HT1080 (cell line): ENCODE measurements around the gene TPK1. TPM values are rescaled to one million over a fixed set of nuclear protein-coding genes. Genes with fewer than 3 reads are reported as not detected.

Experiments
- DNase-seq: peaks from one replicate; pipeline ENCODE4 v3.0.0-alpha.2; 2015; ENCODE audit warnings: low read depth
- polyA plus RNA-seq, 2 experiments: library from polyadenylated mRNA; depleted of rRNA; stranded (reverse); fragments of >200 nt; gene quantifications; 2 replicates each; pipeline ENCODE4 v1.2.3, GENCODE V29; 2015
- total RNA-seq: library from RNA; depleted of rRNA; stranded (reverse); fragments of >200 nt; shearing (Covaris generic); gene quantifications from 2 replicates; pipeline ENCODE4 v1.2.3, GENCODE V29; 2014; rRNA removed

The TPK1 gene
- total RNA-seq, result 5.9 and 9.0 TPM in 2 replicates
- polyA plus RNA-seq (2015; cell fraction: cytosol; rRNA removed), result 5.3 and 5.8 TPM in 2 replicates
- polyA plus RNA-seq (2015; cell fraction: nucleus; rRNA removed), result 4.3 and 4.9 TPM in 2 replicates

DNA sequence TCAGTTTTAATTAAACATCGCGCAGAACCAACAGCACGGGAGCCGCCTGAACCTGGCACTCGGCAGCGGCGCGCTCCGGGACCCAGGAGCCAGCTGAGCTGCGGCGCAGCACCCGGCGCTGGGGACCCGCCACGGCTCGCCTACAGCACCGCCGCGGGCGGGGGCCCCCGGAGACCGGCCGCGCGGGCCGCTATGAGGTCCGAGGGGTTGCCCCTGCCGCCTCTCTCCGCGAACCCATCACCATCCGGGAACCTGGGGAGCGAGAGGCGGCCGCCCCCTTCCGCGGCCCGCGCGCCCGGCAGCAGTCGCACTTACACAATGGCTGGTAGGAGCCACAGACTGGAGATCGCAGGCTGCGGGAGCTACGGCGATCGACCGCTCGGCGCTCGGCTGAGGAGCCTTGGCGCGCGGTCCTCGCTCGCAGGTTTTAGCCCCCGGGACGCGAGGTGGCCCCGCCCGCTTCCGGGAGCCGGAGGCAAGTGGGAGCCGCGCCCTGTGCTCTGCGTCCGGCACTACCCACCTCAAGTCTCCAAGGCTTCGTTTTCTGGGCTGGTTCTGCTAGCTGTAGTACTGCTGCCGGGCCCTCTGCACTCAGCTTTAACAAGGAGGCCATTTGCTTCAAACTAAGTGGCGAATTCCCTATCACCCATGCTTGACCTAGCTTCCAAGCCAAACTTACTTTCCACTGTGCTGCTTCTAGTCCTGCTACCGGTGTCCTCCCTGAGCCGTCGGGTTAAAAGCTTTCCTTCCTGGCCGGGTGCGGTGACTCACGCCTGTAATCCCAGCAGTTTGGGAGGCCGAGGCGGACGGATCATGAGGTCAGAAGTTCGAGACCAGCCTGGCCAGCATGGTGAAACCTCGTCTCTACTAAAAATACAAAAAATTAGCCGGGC is at the start of gene TPK1:
Gene TPK1, minus strand, starts transcription at position 402 of the 893 bp plus-strand sequence. CDS start 451 bp downstream, outside the sequence.
- DNase-seq, result peak; percentile 97

- DNase-seq, result no peak
Measured at GRCh38 chr7:144885478-144885877, 49.6 kb upstream of the TPK1 start.

GRCh38 chr7:144884896-144885295 is 49.0 kb upstream of the TPK1 start:
- DNase-seq, result no peak

DNA sequence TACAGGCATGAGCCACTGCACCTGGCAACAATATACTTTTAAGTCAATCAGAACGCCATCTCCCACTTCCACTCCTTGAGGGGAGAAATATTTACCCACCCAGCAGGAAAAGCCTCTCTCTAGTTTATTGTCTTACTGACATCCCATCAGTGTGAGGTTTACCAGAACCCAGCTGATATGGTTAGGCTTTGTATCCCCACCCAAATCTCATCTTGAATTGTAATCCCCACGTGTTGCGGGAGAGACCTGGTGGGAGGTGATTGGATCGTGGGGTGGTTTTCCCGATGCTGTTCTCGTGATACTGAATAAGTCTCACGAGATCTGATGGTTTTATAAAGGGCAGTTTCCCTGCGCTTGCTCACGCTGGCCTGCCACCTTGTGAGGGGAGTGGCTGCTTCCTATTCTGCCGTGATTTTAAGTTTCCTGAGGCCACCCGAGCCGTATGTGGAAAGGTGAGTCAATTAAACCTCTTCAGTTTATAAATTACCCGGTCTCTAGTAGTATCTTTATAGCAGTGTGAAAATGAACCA is 37.5 kb upstream of the TPK1 start:
- DNase-seq, result no peak

GRCh38 chr7:144869082-144869481 is 33.2 kb upstream of the TPK1 start:
- no peak for DNase-seq

DNA sequence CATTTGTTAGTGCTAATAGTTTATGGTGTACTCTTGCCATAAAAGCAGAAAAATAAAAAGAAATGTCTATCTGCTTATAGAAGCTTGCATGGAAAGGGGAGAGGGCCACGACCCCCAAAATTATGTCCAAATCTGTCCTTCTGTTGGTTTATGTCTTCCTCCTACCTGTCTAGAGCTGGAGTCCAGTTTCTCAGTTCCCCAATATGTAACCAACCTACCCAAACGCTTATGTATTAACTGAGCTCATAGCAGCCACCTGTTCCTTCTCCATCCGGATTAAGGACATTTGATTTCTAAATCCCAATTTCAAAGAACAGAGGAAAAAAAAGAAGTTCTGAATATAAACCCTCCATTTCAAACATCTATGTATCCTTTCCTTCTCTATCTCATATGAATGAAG is 30.3 kb upstream of the TPK1 start:
- no peak for DNase-seq

GRCh38 chr7:144863320-144863647 is 27.4 kb upstream of the TPK1 start:
- no peak for DNase-seq

GRCh38 chr7:144862612-144863319 is 26.9 kb upstream of the TPK1 start:
- DNase-seq, result no peak

DNA sequence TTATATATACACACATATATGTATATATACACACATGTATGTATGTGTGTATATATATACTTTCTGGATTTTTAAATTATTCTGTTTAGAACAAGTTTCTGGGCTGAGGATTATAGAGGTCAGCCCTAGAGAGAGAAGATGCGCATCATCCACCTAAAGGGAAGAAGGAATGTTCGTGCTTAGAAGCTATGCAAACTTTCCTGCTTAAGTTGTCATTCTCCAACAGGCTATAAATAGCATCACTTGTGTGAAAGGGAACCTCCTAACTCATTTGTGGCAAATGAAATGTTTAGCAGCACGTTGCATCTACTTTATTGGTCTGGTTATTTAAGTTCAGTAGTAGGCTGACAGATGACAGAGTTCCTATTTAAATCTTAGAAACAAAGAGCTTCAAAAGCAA is 23.9 kb upstream of the TPK1 start:
- DNase-seq, result no peak

GRCh38 chr7:144857463-144857862 is 21.6 kb upstream of the TPK1 start:
- no peak for DNase-seq

GRCh38 chr7:144854839-144855424 is 19.1 kb upstream of the TPK1 start:
- DNase-seq, result peak; percentile 43

GRCh38 chr7:144853542-144853941 is 17.7 kb upstream of the TPK1 start:
- no peak for DNase-seq

- DNase-seq, result no peak
Measured at GRCh38 chr7:144848078-144848477, 12.2 kb upstream of the TPK1 start.

- DNase-seq, result no peak
Measured at GRCh38 chr7:144842377-144842851, 6.6 kb upstream of the TPK1 start.

DNA sequence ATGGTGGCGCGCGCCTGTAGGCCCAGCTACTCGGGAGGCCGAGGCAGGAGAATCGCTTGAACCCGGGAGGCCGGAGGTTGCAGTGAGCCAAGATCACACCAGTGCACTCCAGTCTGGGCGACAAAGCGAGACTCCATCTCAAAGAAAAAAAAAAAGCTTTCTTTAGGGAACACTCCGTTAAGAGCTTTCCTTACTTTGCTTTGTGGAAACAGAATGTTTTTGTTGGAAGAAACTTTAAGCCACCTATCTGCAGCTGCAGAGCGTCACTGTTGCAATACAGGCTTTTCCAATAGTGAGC is 641 bp upstream of the TPK1 start:
- DNase-seq, result no peak

DNA sequence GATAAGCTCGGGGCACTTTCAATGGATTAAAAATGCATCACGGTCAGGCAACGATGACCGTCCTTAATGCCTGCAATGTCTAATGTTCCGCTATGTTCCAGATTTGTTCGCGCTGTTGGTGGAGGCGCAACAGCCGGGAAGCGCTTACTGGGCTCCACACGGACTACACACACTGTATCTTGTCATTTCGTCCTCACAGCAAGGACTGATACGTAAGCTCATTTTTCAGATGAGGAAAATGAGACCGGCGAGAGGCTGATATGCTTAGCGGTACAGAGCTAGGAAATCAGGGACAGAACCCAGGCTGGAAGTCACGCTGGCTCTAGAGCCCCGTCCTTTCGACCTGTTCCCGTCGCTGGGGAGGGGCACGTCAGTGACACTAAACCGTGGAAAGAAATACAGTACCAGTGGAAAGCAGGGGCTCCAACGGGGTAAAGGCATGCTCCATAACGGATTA is 670 bp downstream of the TPK1 start:
- DNase-seq, result peak; percentile 55

DNA sequence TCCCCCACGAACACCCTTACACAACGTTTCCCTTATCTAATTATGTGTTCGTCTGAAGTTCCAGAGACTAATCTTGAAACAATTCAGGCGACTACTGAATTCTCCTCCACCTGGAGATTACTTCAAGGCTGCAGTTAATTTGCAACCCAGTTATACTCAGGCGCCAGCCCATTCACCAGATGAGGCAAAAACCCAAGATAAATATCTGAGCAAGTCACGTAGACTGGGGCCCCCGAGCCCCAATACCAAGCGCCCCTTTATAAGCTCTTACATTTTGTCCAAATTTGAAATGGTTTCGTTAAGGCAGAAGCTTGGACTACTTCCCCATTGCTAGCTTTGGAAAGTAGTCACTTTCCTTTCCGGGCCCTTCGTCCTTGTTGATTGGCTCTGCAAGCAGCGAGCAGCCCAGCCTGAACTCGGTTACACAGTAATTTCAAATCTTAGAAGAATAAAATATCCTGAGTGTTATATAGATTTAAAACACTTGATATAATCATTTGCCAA is 1.2 kb downstream of the TPK1 start:
- DNase-seq, result no peak

DNA sequence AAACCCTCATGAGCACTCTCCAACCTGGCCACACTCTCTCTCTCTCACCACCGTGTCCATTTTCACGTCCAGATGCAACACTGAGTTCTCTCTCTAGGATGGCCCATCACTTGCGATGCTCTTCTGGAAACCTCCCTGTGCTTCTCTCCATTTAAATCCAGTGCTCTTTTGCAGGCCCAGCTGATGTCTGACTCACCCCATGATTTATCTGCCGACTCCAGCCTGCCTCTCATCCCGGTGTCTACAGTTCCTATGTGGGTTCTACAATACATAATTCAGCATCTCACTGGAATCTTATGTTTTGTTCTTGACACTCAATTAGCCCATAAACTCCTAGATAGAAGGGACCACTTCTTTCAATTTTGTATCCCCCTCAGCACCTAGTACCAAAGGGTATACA is 5.0 kb downstream of the TPK1 start:
- DNase-seq, result peak; percentile 56

- DNase-seq, result peak; percentile 48
Measured at GRCh38 chr7:144830024-144830785, 5.6 kb downstream of the TPK1 start.

- no peak for DNase-seq
Measured at GRCh38 chr7:144827621-144828020, 8.2 kb downstream of the TPK1 start.

DNA sequence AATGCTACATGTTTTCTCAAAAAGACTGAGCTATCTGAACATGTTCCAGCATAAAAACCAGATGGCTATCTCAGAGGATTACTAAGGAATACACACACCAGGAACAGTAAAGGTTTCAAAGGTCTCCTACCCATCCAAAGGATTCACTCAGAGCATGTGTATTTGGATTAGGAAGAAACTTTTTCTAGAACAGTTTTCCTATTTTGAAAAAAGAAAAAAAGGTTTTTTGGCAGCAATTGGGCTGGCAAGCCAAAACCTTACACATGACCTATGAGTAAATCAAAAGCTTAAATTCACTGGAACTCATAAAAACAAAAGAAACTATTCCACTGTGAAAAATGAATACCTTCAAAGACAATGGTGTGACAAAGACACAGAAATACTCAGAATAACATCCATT is 9.6 kb downstream of the TPK1 start:
- no peak for DNase-seq
